ENCODE results near the gene CGB3.

Gene CGB3

DNA sequence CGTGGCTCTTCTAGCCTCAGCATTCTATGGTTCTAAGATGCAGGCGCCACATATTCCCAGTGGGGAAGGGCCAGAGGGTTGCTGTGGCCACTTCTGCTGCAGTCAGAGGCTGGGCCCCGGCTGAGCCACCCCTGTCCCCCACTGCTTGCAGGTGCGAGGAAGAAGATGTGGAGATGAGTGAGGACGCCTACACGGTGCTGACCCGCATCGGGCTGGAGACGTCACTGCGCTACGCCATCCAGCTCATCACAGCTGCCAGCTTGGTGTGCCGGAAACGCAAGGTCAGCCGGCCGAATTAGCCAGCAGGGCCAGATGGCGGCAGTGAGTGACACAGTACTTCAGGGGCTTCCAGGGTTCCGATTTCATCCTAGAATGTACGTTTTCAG, 9.3 kb downstream of the CGB3 start:
- DNase-seq = no peak

DNA sequence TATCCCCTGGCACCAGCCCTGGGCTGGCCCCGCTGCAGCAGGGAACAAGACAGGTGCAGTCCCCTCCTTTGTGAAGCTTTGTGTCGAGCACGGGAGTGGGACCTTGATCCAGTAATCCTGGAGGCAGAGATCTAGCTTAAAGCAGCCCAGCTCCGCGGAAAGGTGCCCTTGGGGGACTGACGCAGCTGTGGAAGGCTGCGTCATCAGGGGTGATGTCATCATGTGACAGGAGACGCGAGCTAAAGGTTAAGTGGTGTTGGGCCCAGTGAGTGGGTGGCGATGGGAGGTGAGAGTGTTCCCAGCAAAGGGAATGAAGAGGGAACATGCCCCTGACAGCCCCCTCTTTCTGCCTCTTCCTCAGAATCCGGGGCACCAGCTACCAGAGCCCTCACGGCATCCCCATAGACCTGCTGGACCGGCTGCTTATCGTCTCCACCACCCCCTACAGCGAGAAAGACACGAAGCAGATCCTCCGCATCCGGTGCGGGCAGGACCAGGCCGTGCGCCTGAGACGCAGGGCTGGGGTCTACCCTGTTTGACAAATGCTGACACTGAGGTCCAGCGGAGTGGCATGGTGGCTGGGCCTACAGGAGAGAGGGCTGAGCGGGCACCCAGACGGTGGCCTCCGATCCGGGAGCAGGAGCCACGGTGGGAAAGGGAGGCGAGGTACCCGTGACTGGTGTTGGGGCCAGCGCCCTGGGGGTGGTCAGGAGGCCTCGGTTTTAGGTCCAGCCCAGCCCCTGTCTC, 9.8 kb downstream of the CGB3 start:
- no peak for DNase-seq

DNA sequence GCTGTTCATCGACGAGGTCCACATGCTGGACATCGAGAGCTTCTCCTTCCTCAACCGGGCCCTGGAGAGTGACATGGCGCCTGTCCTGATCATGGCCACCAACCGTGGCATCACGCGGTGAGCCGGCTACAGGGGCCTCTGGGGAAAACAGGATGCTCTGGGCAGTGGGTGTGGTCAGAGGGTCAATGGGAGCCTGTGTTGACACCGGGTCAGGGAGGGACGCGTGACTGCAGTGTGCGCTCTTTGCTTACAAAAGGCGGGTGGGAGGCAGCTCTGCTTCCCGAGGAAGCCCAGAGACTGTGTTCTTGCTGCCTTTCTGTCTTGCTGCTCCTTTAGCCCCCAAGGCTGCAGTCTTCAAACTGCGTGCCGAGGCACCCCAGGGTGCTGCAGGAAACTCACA, 12.9 kb downstream of the CGB3 start:
- no peak for DNase-seq

DNA sequence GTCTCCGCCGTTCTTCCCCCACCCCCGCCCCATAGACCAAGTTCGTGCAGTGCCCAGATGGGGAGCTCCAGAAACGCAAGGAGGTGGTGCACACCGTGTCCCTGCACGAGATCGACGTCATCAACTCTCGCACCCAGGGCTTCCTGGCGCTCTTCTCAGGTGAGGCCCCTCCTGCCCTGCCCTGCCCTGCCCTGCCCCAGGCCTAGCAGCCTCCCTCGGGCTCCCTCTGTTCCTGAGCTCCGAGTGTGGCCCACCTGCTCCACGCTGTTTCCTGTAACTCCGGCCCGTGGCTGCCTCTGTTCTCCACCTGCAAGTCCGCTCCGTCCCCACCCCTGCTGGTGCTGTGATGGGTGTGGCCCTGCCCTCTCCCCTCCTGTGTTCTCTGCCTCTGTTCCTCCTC, 13.7 kb downstream of the CGB3 start:
- DNase-seq = no peak

DNA sequence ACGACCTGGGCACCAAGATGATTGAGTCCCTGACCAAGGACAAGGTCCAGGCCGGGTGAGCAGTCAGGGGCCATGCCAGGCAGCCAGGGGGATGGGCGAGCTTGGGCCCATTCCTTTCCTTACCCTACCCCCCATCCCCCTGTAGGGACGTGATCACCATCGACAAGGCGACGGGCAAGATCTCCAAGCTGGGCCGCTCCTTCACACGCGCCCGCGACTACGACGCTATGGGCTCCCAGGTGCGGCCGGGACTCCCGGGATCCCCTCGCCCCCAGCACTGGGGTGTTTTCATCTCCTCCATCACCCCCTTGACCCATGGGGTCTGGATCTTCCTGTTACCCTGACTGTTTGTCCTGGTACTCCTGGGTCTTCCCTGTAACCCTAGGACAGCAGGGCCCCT, 14.3 kb downstream of the CGB3 start:
- DNase-seq = no peak

DNA sequence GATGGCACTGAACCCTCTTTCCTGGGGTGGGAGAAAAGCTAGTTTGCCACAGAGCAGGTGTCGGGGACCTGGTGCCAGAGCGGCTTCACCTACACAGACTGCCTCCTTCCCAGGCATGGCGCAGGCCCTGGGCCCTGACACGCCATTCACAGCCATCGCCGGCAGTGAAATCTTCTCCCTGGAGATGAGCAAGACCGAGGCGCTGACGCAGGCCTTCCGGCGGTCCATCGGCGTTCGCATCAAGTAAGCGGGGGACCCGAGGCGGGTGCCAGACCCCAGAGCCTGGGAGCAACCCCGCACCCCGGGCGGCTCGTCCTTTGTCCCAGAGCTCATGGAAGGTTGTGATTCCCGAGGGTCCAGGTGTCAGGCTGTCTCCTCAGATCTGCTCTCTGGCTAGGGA, 17.2 kb downstream of the CGB3 start:
- DNase-seq = no peak

DNA sequence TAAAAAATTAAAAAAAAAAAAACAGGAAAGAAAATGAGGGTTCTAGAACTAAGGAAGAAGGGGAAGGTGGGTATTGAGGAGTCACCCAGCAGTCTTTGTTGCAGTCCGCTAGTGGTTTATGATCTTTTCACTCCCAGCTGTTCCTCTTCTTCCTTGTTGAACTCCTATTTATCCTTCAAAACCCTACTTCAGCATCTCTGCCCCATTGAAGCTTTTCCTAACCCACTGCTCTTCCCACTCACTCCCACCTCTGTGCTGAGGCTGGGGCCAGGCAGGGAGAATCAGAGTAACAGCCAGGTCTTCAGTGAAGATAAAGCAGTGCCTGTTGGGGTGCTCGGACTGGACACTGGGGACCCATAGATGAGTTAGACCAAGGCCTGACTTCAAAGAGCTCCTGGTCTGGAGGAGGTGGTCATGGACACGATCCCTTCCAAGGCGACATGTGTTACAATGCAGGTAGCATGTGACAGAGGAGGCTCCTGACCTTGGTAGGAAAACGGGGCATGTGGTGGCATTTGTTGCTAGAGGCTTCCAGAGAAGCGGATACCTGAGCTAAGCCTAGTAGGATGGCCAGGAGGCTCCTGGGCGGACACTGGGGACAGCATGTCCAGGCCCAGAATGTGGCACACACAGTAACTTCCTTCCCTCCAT, 19.0 kb downstream of the CGB3 start:
- no peak for DNase-seq

DNA sequence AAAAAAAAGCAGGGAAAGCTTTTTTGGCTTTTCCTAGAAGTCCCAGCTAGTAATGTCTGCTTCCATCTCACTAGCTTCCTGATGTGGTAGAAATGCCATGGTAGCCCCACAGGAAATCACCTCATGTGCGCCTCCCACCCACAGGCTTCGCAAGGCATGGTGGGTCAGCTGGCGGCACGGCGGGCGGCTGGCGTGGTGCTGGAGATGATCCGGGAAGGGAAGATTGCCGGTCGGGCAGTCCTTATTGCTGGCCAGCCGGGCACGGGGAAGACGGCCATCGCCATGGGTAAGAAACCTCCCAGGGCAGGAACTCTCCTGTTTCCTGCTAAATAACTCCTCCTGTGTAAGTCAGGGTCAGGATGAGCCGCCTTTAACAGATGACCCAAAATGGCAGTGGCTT, 20.0 kb downstream of the CGB3 start:
- DNase-seq = no peak

DNA sequence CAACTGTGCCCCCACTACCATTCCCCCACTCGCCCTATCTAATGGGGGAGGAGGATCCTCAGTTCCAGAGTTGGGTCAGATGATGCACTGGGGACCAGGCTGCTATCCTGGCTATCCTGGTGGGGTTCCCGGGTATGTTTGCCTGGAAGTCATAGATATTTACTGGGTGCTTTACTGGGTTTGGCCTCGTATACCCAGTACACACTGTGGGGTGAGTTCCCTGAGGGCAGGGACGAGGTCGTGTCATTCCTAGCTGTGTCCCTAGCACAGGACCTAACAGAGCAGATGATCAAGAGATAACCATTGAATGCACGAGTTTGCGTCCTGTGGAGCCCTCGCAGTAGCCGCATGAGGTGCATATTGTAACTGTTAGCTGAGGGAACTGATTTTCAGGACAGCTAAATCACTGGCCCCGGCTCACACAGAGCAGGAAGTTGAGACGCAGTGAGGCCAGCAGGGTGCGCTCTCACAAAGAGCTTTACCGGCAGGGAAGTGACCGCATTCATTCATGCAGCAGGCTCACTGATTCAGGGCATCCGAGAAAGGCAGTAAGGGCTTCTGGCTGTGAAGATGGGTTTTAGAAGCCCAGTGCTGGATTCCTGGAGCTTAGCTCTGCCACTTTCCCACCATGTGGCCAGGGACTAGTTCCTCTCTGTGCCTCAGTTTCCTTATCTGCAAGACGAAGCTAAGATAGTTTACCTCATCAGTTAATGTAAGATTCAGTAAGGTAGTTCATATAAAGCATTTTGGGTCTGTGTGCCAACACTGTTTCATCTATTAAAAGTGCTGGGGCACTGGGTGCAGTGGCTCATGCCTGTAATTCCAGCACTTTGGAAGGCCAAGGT, 24.4 kb downstream of the CGB3 start:
- DNase-seq = no peak

DNA sequence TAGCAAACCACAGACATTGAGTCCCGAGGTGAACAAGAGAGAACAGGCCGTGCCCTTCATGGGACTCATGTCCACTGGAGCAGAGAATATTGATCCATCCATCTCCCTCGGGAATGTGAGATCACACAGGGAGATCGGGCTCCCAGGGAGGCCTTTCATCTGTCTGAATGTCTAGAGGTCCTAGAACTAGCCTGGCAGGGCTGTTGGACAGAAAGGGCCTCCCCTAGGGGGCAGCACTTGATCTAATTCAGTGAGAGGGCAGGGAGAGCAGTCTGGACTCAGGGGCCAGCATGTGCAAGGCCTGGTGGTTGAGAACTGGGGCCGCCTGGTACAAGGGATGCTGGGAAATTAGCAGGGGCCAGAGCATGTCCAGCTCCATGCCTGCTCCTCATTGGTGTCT, 26.2 kb downstream of the CGB3 start:
- peak; percentile 33 for DNase-seq

DNA sequence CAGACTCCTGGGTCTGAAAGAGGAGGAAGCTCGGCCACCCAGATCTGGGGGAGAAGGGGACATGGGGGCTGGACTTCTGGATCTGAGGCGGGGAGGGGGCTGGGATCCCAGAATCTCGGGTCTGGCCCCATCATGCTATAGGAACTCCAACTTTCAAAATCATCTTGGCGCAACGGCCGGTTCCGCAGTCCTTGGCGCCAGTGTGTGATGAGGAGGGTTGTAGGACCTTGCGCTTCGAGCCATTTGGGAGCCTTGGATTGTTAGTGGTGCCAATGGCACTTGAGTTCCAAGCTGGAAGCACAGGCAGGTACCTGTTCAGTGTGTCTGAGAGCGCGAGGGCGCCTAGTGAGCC, 30.1 kb downstream of the CGB3 start:
- no peak for DNase-seq

DNA sequence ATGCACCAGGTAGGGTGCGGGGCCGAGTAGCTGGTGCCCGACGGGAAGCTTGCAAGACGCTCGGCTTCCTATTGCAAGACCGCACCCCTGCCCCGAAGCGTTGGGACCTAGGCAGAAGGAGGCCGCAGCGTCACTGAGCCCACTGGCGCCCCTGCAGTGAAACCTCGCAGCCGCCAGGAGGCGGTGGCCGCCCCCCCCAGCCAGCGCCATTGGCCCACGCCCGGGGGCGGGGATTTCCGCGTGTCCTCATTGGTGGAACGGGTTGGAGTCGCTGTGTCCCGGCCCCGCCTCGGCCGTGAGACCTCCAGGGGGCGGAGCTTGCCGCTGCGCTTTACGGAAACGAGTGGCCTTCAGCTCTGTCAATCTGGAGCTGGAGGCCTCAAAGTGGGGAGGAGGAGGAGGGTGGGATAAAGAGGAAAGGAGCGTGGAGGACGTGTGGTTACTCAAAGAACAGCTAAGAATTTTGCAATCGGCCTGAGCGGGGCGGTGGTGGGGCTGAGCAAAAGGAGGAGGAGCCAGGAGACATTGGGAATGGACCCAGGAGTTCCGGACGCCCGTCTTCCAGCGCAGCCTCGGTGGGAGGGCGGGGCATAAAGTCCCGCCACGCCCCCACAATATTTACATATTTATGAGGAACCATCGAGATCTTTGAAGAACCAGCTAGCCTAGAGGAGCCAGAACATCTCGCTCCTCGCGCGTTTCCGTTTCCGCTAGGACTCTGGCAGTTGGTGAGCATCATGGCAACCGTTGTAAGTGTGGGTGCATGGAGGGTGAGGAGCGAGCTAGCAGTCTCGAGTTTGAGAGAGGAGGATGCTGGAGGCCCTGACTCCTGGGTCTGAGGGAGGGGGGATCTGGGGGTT, 30.7 kb downstream of the CGB3 start, which contains the start of the genes GYS1 and RUVBL2:
Gene GYS1 (minus strand): TSS at position 135 of the 860 bp plus-strand sequence. CDS start 197 bp downstream, outside the sequence.
Gene RUVBL2 (plus strand): TSS at position 713 of the 860 bp plus-strand sequence. CDS start 25 bp downstream, at position 738.
- peak; percentile 97 for DNase-seq

DNA sequence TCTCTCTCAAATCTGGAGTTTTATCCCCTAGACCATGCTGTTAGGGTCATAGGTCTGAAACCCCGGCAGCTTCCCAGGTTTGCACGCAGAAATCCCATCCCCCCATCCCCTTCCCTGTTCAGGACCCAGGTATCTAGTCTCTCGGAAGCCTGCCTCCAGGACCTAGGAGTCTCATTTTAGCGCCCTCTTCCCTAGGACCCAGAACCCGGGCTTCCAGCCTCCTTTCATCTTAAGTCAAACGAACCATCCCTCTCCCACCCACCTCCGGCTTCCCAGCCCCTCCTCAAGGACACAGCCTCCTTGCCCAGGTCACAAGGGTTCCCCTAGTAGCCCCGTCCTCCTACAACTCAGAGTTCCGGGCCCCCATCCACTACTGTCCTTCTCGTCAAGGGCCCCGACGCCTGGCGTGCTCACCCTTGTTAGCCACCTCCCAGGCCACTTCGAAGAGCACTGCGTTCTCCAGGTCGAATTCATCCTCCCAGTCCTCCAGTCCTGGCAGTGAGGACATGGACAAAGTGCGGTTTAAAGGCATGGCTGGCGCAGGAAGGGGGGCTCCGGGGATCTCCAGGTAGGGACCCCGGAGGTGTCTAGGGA, 31.5 kb downstream of the CGB3 start:
- no peak for DNase-seq

DNA sequence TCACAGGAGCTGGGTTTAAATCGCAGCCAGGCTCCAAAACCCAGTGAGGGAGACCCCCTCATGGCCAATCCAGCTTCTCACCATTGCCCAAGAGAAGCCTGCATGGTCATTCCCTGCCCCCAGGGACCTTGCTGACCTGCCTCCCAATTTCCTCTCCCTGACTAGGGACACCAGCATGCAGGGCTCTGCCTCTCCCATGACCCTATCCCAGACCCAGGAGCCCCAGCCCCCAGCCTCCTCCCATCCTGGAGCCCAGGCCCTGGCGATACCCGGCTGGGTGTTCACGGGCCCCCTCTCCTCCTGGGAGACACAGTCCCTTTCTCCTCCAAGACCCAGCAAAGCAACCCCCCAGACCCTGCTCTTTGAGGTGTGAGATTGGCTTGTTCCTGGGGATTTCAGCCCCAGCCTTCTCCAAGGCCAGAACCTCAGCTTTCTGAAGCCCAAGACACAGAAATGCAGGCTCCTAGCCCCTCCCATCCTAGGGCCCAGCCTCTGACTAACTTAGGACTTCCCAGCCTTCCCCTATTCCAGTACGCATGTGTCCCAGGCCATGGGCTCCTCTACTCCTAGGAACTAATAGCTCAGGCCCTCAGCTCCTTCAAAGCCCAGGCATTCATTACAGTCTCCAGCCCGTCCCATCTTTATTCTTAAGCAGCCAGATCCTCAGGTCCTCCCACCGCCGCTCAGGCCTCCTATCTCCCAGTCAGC, 32.1 kb downstream of the CGB3 start:
- DNase-seq = no peak

DNA sequence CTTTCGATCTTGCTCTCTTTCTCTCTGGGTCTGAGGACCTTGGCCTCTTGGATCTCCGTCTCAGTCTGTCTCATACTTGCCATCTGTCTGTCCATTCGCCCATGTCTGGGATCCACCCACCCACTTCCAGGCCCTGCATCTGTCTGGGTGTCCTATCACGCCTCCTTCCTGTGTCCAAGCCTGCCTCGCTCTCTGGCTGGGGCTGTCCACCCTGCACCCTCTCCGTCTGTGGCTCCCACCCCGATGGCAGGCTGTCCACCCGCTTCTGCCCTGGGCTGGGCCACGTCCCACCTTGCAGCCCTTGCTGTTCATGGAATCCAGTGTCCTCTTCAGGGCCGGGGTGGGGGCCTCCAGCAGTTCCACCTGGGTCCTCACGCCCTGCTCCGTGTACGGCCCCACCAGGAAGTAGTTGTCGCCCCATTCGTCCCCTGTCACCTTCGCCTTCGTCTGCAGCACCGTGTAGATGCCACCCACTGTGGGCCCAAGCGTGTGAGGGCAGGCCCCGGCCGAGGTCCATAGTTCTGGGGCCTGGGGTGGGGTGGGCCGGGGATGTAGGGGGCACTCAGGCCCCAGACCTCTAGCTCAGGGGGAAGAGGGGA, 33.0 kb downstream of the CGB3 start:
- no peak for DNase-seq

DNA sequence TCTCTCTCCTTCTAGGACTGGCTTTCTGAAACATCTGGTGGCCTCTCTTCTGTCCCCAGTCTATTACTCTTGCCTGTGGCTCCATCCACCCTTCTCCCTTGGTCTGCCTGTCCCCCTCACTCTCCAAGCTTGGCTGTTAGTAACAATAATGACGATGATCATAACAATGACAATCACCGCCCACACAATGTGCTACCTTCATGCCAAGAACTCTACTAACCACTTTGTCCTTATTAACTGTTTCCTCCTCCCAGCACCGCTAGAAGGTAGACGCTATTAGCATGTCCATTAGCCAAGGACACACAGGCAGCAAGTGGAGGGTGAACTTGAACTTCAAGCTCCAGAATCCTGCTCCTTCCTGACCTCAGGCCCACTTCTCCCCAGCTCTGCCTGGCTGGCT, 33.7 kb downstream of the CGB3 start:
- no peak for DNase-seq

DNA sequence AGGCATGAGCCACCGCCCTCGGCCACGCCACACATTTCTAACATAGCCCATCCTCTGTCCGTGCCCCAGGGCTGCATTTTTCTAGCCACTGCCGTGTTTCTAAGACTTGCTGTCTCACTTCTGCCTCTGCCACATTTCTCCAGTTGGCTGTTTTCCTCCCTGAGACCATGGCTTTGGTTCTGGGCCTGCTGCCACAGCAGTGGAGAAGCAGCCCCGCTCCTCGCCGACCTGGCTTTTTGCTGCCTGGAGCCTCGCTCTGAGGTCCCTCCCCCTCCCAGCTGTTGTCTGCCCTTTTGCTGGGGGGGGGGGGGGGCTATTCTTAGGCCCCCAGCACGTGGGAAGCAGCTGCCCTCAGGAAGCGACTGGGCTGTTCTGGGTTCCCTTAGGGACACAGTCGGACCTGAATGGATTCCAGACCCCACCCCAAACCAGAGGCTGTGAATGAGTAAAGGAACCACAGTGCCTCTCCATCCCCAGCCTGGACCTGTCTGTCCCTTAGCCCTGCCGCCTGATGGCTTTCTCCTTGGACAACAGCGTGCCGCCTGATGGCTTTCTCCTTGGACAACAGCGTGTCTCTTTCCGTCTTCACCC, 34.3 kb downstream of the CGB3 start:
- no peak for DNase-seq

DNA sequence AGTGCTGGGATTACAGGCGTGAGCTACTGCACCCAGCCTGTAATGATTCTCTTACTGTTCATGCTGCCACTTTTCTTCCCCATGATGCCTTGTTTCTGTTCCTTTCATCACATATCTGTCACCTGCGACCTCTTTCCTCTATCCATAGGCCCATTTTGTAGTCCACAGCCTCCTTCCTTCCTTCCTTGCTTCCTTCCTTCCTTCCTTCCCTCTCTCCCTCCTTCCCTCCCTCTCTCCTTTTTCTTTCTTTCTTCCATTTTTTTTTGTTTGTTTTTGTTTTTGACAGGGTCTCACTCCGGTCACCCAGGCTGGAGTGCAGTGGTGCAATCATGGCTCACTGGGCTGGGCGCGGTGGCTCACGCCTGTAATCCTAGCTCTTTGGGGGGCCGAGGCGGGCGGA, 35.3 kb downstream of the CGB3 start:
- DNase-seq = no peak

DNA sequence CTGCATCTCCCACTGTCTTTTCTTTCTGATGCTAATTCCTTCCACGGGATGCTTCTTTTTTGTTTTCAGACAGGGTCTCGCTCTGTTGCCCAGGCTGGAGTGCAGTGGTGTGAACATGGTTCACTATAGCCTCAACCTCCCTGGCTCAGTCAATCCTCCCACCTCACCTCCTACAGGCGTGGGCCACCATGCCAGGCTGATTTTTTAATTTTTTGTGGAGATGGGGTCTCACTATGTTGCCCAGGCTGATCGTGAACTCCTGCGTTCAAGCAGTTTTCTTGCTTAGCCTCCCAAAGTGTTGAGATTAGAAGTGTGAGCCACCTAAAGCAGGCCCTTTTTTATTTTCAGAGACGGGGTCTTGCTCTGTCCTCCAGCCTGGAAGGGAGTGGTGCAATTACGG, 35.8 kb downstream of the CGB3 start:
- DNase-seq = no peak

DNA sequence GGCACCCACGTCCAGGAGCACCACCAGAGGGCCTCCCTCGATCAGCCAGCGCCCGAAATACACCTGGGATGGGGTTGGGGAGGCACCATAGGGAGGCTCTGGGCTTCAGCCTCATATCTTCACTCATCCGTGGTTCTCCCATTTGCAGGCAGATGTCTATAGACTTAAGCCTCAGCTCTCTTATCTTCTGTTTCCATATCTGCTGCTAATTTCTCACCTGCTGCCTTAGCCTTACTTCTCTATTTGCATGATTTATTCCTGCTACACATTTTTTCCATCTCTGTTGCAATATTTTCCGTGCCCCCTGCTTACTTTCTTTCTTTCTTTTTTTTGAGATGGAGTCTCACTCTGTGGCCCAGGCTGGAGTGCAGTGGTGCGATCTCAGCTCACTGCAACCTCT, 36.8 kb downstream of the CGB3 start:
- no peak for DNase-seq

DNA sequence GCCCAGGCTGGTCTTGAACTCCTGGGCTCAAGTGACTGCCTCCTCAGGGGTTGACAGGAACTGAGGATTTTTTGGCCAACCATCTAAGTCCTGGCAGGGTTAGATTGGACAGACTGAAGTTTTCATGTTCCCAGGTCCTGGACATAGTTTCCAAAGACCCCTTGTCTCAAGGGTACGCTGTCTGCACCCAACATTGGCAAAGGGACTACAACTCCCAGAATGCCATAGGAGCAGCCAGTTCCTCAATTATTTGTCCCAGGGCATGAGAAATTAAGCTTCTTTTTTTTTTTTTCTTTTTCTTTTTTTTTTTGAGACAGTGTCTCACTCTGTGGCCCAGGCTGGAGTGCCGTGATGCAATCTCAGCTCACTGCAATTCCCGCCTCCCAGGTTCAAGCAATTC, 37.9 kb downstream of the CGB3 start:
- DNase-seq = no peak
